ENCODE results near the gene ARPIN.

DNA sequence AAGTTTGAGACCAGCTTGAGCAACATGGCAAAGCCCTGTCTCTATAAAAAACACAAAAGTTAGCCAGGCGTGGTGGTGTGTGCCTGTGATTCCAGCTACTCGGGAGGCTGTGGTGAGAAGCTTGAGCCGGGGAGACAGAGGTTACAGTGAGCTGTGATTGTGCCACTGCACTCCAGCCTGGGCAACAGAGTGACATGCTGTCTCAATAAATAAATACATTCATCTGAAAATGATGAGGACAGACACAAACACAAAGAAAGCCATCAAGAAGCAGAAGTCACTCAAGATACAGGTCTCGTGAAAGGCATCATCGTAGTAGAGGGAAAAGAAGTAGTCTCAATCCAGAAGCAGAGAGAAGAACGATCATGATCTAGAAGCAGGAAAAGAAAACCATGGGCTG is 37.0 kb downstream of the ARPIN start:
- TF ChIP-seq GATA2 (IDR thresholded peaks at IDR 0.05; ENCODE audit: low read depth, low read length), result no peak
- TF ChIP-seq GATA3 (IDR thresholded peaks at IDR 0.05; ENCODE audit: low read depth, low read length), result no peak
